Caco-2 (cell line): ENCODE data around the gene ZKSCAN1. TPM values are rescaled to one million over a fixed set of nuclear protein-coding genes. Genes with fewer than 3 reads are reported as not detected.

Experiments
- BruUV-seq: library from RNA; stranded (reverse); fragments of 400-500 nt; replicated peaks from 2 replicates; lab custom pipeline; 2021; lab: Mats Ljungman, UMichigan
- CTCF ChIA-PET: fragments of 300-600 bp; sonication (Branson Sonifier 250); formaldehyde crosslinking; loops from one replicate; lab custom pipeline; 2022; ENCODE audit warnings: antibody characterized with exemption; lab: Charles Lee
- POLR2A ChIA-PET: fragments of 300-600 bp; sonication (Branson Sonifier 250); formaldehyde crosslinking; loops from one replicate; lab custom pipeline; 2022; ENCODE audit warnings: antibody characterized with exemption; lab: Charles Lee
- DNase-seq, 2 experiments: peaks; one replicate each; pipeline versions ENCODE4 v3.0.0 to v3.0.0-alpha.2; 2020 to 2022
- H3K27me3 ChIP-seq: replicated peaks from 2 replicates; pipeline ENCODE4 v1.6.0; 2011; ENCODE audit warnings: low read length; ENCODE audit not compliant: control insufficient read depth, insufficient read depth
- H3K36me3 ChIP-seq: 2 replicates; pipeline ENCODE4 v1.5.1; 2011; ENCODE audit warnings: low read length; ENCODE audit not compliant: control insufficient read depth, insufficient read depth
- H3K4me1 ChIP-seq: fragments of 250-450 bp; sonication (Bioruptor Pico); 2 replicates; pipeline ENCODE4 v1.5.1; 2020; ENCODE audit warnings: mild to moderate bottlenecking
- H3K4me3 ChIP-seq: 2 replicates; pipeline ENCODE4 v1.5.1; 2011; ENCODE audit warnings: low read depth, mild to moderate bottlenecking, control low read depth, low read length
- H3K9me3 ChIP-seq: fragments of 250-450 bp; sonication (Bioruptor Pico); 2 replicates; pipeline ENCODE4 v1.5.1; 2020; ENCODE audit warnings: mild to moderate bottlenecking, moderate library complexity
- H3K27ac Mint-ChIP-seq: one replicate; pipeline ENCODE4 v1.8.0; 2022; ENCODE audit warnings: mixed read lengths; ENCODE audit not compliant: unreplicated experiment
- H3K27me3 Mint-ChIP-seq: one replicate; pipeline ENCODE4 v1.8.0; 2022; ENCODE audit warnings: mixed read lengths; ENCODE audit not compliant: insufficient read depth, unreplicated experiment
- H3K36me3 Mint-ChIP-seq: one replicate; pipeline ENCODE4 v1.8.0; 2022; ENCODE audit warnings: mild to moderate bottlenecking, mixed read lengths; ENCODE audit not compliant: insufficient read depth, unreplicated experiment
- H3K4me1 Mint-ChIP-seq: one replicate; pipeline ENCODE4 v1.8.0; 2022; ENCODE audit warnings: low read depth, mixed read lengths; ENCODE audit not compliant: unreplicated experiment
- H3K4me3 Mint-ChIP-seq: one replicate; pipeline ENCODE4 v1.8.0; 2022; ENCODE audit warnings: mild to moderate bottlenecking, moderate library complexity, mixed read lengths; ENCODE audit not compliant: unreplicated experiment
- H3K9me3 Mint-ChIP-seq: one replicate; pipeline ENCODE4 v1.8.0; 2022; ENCODE audit warnings: mixed read lengths; ENCODE audit not compliant: unreplicated experiment
- intact Hi-C: fragments of 100-400 bp; cut with micrococcal nuclease; formaldehyde crosslinking; loops from one replicate; pipeline ENCODE4 v1.10.0; 2022; ENCODE audit not compliant: unreplicated experiment
- total RNA-seq: library from RNA; stranded (reverse); gene quantifications from 2 replicates; pipeline ENCODE4 v1.2.3, GENCODE V29; 2022
- TF ChIP-seq, protein P1 (sequence below), 2 experiments: fragments of 200-600 bp in 1 of 2; IDR thresholded peaks; 1 replicate in 1 of 2; 2 replicates in 1 of 2; pipeline versions ENCODE4 v1.5.1 to v1.8.0; 2011 to 2022; ENCODE audit warnings: antibody characterized with exemption in 1 of 2, control low read depth in 1 of 2, inconsistent platforms in 1 of 2, low read depth in 1 of 2, low read length in 1 of 2, mild to moderate bottlenecking in 1 of 2, moderate library complexity in 1 of 2; ENCODE audit not compliant: insufficient read depth in 1 of 2, severe bottlenecking in 1 of 2, unreplicated experiment in 1 of 2

The ZKSCAN1 gene
- total RNA-seq, 1 experiment from 2014 or later, result 44.8 TPM

DNA sequence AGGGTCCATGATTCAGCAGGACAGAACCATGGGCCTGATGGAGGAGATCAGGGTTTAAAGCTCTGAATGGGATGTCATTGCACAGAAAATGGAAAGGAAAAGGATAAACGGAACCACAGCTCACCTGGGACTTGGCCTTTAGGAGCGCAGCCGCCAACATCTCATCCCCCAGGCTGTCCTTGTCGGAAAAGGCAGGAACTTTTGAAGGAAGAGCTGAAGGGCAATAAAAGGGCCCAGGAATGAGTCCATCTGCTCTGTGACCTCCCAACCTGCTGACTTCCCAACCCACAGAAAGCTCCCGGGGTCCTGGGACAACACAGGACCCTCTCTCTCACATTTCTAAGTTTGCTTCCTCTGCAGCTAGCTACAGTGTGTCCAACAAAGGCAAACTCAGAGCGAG lies 60.0 kb downstream of the ZKSCAN1 start:
- no peak overlapping the region for H3K4me3 Mint-ChIP-seq
- ChIA-PET CTCF (no interaction called here), POLR2A (no interaction called here)
- no peak overlapping the region for H3K27ac Mint-ChIP-seq
- Histone ChIP-seq H3K9me3 (peaks cover 38% of the 10 kb centered on the region), H3K4me1 (peaks cover 20% of the 10 kb centered on the region), H3K4me3 (no peak overlapping the region), H3K36me3 (peaks cover 35% of the 10 kb centered on the region), H3K27me3 (no peaks in the 10 kb centered on the region)
- intact Hi-C loops, result no loop called here
- no peak for DNase-seq
- H3K9me3 Mint-ChIP-seq, result peaks cover 30% of the 10 kb centered on the region
- no TSS peak for BruUV-seq
- peaks cover 97% of the 10 kb centered on the region for H3K36me3 Mint-ChIP-seq
- no peaks in the 10 kb centered on the region for H3K27me3 Mint-ChIP-seq
- peaks cover 7% of the 10 kb centered on the region for H3K4me1 Mint-ChIP-seq
- TF ChIP-seq, protein P1, sequence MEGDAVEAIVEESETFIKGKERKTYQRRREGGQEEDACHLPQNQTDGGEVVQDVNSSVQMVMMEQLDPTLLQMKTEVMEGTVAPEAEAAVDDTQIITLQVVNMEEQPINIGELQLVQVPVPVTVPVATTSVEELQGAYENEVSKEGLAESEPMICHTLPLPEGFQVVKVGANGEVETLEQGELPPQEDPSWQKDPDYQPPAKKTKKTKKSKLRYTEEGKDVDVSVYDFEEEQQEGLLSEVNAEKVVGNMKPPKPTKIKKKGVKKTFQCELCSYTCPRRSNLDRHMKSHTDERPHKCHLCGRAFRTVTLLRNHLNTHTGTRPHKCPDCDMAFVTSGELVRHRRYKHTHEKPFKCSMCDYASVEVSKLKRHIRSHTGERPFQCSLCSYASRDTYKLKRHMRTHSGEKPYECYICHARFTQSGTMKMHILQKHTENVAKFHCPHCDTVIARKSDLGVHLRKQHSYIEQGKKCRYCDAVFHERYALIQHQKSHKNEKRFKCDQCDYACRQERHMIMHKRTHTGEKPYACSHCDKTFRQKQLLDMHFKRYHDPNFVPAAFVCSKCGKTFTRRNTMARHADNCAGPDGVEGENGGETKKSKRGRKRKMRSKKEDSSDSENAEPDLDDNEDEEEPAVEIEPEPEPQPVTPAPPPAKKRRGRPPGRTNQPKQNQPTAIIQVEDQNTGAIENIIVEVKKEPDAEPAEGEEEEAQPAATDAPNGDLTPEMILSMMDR (IDR thresholded peaks at IDR 0.05; ENCODE audit: insufficient read depth in 1 of 2, low read depth in 1 of 2, low read length in 1 of 2, severe bottlenecking in 1 of 2, unreplicated experiment in 1 of 2), result no peak

DNA sequence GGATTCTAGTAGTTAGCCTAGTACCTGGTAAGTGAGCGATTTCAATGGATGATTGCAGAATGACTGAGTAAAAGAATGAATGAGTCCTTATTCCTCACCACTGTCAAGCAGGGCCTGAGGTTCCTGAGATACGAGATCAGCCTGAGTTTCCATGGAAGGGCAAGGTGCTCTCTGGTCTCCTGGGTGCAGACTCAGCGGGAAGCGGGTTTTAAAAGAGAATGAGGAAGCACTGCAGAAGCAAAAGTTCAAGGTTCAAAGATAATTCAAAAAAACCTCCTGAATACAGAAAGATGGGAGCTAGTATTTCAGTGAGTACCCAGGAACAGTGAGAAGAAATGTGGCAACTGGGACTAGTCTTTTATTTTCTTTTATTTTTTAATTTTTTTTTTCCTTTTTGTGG lies 61.8 kb downstream of the ZKSCAN1 start:
- Mint-ChIP-seq H3K27ac (no peak overlapping the region), H3K36me3 (peaks cover 97% of the 10 kb centered on the region)
- peaks cover 22% of the 10 kb centered on the region for H3K36me3 ChIP-seq

GRCh38 chr7:100079024-100079560 lies 63.7 kb downstream of the ZKSCAN1 start:
- peak overlapping the region; percentile 0 for H3K27ac Mint-ChIP-seq
- BruUV-seq, result no TSS peak
- Histone ChIP-seq H3K4me3 (no peak overlapping the region), H3K36me3 (peaks cover 10% of the 10 kb centered on the region), H3K27me3 (no peaks in the 10 kb centered on the region), H3K9me3 (peaks cover 11% of the 10 kb centered on the region; the same call in 1 of the 2 replicates), H3K4me1 (peaks cover 24% of the 10 kb centered on the region)
- peak; percentile 62 to 68 for DNase-seq
- no peaks in the 10 kb centered on the region for H3K27me3 Mint-ChIP-seq
- peak overlapping the region; percentile 83 for H3K4me3 Mint-ChIP-seq
- ChIA-PET POLR2A (interaction anchor here (1.0 to 1.1 kb wide), 2 partner anchors 12 to 21 kb away, joined by 3 to 4 read pairs; no protein-coding TSS in a partner anchor), CTCF (interaction anchor here (0.6 to 1.1 kb wide), 5 partner anchors 21 to 85 kb away, joined by 3 read pairs; partner anchors contain the start of gene ZKSCAN1)
- intact Hi-C loops, result no loop called here
- peaks cover 14% of the 10 kb centered on the region for H3K4me1 Mint-ChIP-seq
- no peaks in the 10 kb centered on the region for H3K9me3 Mint-ChIP-seq
- peaks cover 84% of the 10 kb centered on the region for H3K36me3 Mint-ChIP-seq
- TF ChIP-seq, protein P1 (IDR thresholded peaks at IDR 0.05; ENCODE audit: insufficient read depth in 1 of 2, low read depth in 1 of 2, low read length in 1 of 2, severe bottlenecking in 1 of 2, unreplicated experiment in 1 of 2), result peak in 1 of 2 experiments; percentile 17

More for the DNA sequence above, 61.8 kb downstream of the ZKSCAN1 start:
- peaks cover 7% of the 10 kb centered on the region for H3K4me1 Mint-ChIP-seq
- DNase-seq, result no peak
- peaks cover 20% of the 10 kb centered on the region for H3K9me3 ChIP-seq
- ChIA-PET POLR2A (no interaction called here), CTCF (no interaction called here)
- no TSS peak for BruUV-seq
- H3K27me3 ChIP-seq, result no peaks in the 10 kb centered on the region
- TF ChIP-seq, protein P1 (IDR thresholded peaks at IDR 0.05; ENCODE audit: insufficient read depth in 1 of 2, low read depth in 1 of 2, low read length in 1 of 2, severe bottlenecking in 1 of 2, unreplicated experiment in 1 of 2), result no peak
- no peaks in the 10 kb centered on the region for H3K27me3 Mint-ChIP-seq
- intact Hi-C loops, result no loop called here
- no peak overlapping the region for H3K4me3 Mint-ChIP-seq
- no peak overlapping the region for H3K4me3 ChIP-seq
- H3K9me3 Mint-ChIP-seq, result peaks cover 12% of the 10 kb centered on the region
- peaks cover 20% of the 10 kb centered on the region for H3K4me1 ChIP-seq
